CD4-positive, alpha-beta T cell treated with Interleukin-4 for 1 hour (primary cell): ENCODE measurements around the gene PLB1.
"Not testable (repeated sequence)": the region's sequence is repeated elsewhere in the genome, so short reads cannot be mapped to it uniquely, and the experiment has no call there.

Experiments
- DNase-seq, 2 donors: peaks; one replicate each; pipeline ENCODE4 v3.0.0-alpha.2; 2020 to 2022

The PLB1 gene

DNA sequence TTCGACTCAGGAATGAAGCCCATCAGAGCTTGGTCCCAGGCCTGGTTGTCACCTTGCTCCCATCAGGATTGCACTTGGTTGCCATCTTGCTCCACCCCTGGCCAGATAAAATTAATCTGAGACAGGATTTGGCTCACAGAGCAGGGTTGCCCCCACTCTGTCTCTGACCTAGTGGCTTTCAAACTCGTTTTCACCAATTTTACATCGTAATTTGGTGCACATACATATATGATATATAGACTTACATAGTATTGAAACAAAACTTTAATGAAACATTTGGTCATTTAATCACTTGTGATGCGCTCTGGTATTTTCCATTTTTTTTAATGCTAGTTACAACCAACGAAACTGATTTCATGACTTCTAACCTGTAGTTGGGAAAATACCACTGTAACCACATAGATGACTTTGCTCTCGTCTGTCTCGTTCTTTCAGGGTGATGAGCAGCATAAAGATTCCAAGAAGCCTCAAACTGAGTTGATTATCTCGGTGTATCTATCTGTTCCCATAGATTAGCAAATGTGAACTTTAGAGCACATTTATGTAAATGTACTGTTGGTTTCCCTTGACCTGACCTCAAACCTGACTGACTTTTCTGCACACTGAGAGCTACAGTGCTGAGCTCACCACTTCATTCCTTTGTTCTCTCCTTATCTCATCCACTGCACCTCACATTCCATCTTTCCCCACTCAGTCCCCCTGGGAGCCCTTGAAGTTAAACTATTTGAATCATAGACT, 30.5 kb upstream of the PLB1 start:
- DNase-seq: no peak

- DNase-seq: no peak
Observed at GRCh38 chr2:28469304-28469703, 26.6 kb upstream of the PLB1 start.

GRCh38 chr2:28469947-28470535, 25.8 kb upstream of the PLB1 start:
- no peak for DNase-seq

DNA sequence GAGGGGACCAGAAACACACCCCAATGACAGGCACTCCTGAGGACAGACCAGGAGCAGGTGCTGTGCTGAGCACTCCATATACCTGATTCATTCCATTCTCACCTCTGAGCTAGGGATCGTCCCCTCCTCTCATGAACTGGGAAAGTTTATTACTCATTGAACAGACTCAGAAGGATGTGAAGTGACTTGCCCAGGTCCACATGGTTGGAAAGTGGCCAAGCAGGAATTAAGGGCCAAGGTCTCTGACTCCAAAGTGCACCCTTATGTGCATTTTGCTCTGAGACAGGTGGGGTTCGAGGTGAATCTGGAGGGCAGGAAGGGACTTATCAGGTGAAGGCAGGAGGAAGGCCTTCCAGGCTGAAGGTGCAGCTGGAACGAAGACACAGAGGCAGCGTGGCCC, 25.1 kb upstream of the PLB1 start:
- DNase-seq: no peak

DNA sequence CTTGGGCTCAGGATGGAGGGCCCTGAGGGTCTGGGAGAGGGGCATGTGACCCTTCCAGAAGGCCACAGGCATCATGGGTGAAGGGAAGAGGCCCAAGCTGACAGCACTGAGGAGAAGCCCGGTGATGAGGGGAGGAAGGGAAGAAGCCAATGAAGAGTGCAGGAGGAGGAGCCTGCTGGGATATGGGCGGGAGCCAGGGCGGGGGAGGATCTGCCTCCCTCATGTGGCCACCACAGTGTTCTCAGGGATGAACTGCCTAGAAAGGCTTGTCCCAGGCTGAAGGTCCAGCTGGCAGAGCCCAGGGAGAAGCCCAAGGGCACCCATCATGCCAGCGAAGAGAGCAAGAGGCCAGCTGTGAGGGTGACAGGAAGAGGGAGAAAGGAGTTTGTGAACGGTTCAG, 24.6 kb upstream of the PLB1 start:
- no peak for DNase-seq

- no peak for DNase-seq
Observed at GRCh38 chr2:28471701-28472236, 24.1 kb upstream of the PLB1 start.

DNA sequence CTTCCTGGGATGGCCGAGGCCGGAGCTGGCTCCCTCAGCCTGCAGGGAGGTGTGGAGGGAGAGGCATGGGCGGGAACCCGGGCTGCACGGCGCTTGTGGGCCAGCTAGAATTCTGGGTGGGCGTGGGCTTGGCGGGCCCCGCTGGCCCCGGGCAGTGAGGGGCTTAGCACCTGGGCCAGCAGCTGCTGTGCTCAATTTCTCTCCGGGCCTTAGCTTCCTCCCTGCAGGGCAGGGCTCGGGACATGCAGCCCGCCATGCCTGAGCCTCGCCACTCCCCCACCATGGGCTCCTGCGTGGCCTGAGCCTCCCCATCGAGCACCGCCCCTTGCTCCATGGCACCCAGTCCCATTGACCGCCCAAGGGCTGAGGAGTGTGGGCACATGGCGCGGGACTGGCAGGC, 23.2 kb upstream of the PLB1 start:
- DNase-seq: not testable (repeated sequence)

DNA sequence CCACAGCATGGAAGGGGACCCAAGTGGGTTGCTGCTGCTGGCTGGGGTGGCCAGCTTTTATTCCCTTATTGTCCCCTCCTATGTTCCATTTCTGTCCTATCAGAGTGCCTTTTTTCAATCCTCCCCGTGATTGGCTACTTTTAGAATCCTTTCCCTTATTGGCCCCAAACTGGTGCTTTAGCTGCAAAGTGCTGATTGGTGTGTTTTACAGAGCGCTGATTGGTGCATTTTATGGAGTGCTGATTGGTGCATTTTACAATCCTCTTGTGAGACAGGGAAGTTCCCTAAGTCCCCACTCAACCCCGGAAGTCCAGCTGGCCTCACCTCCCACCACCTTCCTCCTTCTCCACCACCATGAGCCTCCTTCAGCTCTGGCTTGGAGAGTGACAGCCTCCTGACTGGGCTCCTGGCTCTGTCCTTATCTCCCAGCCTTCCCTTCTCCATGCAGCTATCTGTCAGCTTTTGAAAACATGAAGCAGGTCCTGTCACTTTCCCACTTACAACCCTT, 20.7 kb upstream of the PLB1 start:
- DNase-seq: no peak

- no peak for DNase-seq
Observed at GRCh38 chr2:28477087-28477486, 18.8 kb upstream of the PLB1 start.

GRCh38 chr2:28477645-28478044, 18.2 kb upstream of the PLB1 start:
- no peak for DNase-seq

- DNase-seq: no peak
Observed at GRCh38 chr2:28480403-28481049, 15.3 kb upstream of the PLB1 start.

DNA sequence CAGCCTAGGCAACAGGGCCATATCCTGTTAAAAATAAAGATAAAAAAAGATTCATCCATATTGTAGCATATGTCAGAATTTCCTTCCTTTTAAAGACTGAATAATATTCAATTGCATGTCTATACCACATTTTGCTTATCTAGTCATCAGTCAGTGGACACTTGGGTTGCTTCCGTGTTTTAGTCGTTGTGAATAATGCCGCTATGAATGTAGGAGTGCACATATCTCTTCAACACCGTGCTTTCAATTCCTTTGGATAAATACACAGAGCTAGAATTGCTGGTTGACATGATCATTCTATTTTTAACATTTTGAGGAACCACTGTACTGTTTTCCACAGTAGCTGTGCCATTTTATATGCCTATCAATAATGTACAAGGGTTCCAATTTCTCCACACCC, 14.0 kb upstream of the PLB1 start:
- no peak for DNase-seq

DNA sequence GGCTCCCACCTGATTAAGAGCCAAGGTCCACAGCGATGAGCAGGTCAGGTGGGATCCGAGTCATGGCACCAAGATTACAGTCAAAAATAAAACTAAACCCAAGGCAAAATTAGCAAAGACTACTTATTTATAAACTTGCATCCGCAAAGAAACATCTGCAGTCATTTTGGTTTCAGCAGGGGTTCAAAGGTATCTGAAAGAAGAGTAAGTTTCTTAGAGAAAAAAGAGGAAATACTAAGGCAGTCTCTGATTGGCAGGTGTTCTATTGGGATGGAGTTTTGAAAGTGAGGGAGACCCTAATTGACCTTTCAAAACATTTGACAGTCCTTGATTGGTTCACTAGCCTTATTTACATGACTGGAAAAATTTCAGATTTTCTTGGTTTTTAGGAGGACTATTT, 11.0 kb upstream of the PLB1 start:
- DNase-seq: no peak

DNA sequence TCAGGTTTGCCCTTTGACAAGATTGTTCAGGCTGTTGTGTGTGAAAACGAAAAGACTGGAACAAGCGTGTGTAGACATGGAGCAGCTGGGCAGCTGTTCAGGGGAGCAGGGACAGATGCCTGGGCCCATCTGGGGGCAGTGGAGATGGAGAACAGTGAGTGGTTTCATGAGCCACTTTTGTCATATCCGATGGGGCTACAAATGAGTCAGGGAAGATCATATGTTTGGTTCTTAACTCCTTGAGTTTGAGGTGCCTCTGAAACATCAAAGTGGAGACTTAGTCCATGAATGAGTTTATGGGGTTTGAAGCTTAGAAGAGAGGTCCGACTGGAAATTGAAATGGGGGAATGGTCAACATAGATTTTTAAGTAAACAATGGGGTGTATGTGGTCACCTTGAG, 9.3 kb upstream of the PLB1 start:
- no peak for DNase-seq

DNA sequence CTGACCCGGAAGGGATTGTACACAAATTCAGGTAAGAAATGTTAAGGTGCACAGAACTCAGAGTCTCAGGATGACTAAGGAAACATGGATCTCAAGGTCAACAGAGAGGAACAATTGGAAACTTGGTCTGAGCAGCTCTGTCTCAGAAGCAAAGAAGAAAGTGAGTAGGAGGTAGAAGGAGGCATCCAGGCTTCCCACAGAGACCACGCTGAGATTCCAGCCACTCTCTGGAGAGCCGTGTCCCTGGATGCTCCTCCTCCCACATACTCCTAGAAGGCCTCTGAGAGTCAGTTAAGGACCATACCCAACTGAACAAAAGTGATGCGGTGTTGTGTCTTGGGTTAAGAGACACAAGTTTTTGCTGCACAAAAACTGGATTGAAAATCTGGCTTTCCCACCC, 8.6 kb upstream of the PLB1 start:
- DNase-seq: no peak

DNA sequence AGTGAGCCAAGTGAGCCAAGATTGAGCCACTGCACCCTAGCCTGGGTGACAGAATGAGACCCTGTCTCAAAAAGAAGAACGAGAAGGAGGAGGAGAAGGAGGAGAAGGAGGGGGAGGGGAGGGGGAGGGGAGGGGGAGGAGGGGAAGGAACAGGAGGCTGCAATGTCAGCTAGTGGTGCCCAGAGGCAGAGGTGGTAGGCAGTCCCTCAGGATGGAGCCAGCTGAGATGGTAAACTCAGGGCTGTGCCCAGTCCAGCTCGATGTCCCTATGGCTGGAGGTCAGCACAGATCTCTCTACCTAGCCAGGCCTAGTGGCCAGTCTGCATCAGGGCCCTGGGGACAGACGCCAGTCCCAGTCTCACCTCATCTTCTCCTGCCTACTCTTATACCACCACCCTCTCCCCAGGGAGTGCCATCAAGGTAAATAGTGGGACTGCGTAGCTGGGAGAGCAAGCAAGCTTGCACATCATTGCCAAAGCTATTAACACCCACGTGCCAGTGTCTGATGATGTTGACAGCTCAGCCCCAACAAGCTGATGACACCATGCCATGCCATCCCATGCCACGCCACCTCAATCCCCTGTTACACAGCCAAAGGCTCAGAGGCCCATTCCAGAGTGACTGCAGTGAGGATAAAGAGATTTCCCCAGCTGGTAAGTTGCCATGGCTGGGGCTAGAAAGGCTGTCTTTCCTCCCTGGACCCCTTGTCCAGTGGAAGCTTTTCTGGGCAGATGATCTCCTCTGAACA, 7.6 kb upstream of the PLB1 start:
- DNase-seq: no peak

DNA sequence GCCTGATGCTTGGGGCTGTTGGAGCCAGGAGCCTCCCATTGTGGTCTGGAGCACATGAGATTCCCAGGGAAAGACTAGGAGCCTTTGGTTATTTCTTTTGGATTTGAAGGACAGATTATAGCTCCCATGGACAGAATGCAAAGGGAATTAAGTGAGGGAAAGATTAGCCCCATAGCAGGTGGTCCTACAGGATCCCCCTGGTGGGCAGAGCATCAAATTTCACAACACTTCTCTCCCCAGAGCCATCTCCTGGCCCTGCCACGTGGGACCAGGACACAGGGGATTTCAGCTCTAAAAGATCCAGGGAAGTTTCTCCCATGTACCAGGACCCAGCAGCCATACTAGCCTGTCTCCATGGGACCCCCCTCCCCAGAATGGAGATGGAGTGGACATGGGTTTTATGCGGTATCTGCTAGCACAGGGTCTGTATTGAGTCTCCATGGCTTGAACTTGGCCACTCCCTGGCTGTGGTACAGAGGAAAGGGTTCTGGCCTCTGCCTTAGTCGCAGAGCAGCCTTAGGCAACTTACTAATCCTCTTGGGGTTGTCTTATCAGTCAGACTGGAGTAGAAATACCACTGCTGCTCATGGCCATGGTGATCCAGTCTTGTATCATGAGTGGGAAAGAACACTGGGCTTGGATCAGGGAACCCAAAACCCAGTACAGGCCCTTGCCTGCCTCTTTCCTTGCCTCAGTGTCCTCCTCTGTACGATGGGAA, 6.8 kb upstream of the PLB1 start:
- DNase-seq: no peak

- DNase-seq: no peak
Observed at GRCh38 chr2:28490558-28490957, 5.3 kb upstream of the PLB1 start.

- no peak for DNase-seq
Observed at GRCh38 chr2:28492282-28492681, 3.6 kb upstream of the PLB1 start.

DNA sequence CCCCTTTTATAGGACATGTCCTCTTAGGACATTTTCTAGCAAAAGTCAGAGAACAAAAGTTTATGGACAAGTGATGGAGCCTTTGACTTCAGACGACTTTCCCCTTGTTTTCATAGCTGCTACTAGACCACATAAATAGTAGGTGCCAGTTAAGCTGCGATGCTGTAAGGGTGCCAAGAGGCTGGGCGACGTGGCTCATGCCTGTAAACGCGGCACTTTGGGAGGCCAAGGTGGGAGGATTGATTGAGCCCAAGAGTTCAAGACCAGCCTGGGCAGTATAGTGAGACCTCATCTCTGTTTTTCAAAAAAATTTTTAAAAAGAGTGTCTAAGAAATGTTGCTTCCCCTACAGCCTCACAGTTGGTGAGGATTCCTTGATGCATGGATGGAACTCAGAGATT, 2.2 kb upstream of the PLB1 start:
- DNase-seq: no peak

GRCh38 chr2:28496781-28497180, 921 bp downstream of the PLB1 start:
- no peak for DNase-seq

DNA sequence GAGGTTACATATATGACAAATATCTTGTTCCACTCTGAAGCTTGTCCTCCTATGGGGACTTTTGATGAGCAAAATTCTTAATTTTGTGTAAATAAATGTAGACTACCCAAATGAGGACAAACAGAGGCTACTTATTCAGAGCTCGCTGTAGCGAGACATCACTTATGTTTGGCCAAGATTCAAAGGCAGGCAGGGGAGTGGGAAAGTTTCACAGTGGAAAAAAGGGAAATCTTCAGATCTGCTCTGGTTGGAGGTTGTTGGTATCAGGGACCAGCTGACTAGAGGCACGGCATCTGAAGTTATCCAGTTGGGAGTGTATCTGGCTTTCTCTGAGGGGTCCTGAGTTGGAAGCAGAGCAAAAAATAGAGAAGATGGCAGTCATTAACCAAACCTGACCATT, 1.3 kb downstream of the PLB1 start:
- no peak for DNase-seq

DNA sequence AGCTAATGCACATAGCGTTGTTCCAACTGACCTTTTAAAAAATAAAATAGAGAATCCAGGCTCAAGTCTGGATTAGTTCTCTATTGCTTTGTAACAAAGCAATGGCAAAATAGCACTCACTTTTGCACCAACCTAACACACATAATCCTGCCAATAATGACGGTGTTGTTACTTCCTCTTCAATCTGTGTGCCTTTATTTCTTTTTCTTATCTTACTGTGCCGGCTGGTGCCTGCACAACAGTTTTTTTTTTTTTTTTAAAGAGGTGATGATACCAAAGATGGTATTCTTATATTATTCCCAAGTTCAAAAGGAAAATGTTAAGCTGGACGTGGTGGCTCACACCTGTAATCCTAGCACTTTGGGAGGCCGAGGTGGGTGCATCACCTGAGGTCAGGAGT, 3.4 kb downstream of the PLB1 start:
- DNase-seq: no peak
